Stimulated activated CD4-positive, alpha-beta T cell treated with anti-CD3 and anti-CD28 coated beads, Interleukin-4, amount 100 ng/mL, for 24 hours (primary cell): Measurements from ENCODE around the gene GRAPL.
"Not testable (repeated sequence)": the region's sequence is repeated elsewhere in the genome, so short reads cannot be mapped to it uniquely, and the experiment has no call there.

Experiments
- DNase-seq: peaks from one replicate; pipeline ENCODE4 v3.0.0-alpha.2; 2020

The GRAPL gene

DNA sequence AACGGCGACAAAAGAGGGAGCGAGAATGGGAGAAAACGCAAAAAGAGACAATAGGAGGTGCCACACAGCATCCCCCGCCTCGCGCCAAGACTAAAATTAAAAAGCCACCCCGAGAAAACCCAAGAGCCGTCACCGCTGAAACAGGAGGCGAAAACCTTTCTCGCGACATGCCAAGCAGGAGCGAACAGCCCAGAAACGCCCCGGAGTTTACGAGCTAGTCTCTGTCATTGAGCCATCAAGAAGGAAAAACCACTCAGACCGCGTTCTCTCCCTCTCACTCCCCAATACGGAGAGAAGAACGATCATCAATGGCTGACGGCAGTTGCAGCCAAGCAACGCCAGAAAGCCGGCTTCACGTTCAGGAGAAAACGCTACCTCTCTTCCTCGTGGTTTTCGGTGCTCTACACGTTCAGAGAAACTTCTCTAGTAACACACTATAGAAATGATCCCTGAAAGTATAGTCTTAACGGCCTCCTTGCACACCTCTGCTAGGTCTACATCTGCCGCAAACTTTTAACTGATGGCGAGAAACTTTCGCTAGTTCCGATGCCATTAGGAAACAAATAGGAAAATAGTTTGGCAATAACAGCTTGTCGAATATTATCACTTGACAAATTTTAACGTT is 62.5 kb downstream of the GRAPL start:
- DNase-seq: not testable (repeated sequence)

DNA sequence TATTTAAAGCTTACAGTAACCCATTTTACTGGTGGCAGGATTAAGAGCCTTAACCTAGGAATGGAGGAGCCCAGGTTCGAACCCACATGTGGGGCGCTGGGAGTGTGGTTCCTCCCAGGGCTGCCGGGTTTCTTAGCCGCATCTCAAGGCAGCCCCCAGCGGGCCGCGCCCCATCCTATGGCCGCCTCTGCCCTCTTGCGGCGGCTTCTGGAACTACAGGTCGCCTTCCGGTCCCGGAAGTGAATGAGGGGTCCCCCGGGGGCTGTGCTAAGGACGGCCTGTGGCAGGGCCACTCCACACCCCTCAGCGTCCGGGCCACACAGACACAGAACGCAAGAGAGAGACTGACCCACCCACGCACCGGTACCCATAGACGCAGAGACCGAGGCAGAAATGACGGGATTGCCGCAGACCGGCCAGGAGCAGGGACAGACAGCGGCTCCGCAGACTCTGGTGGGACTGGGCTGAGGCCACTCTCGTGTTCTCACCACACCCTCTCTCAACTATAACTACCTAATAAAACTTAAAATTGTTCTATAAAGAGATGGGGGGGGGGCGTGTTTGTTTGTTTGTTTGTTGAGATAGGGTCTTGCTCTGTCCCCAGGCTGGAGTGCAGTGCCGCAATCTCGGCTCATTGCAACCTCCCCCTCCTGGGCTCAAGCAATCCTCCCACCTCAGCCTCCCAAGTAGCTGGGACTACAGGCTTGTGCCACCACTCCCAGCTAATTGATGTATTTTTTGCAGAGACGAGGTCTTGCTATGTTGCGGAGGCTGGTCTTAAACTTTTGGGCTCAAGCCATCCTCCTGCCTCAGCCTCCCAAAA is 69.2 kb downstream of the GRAPL start:
- DNase-seq: not testable (repeated sequence)

DNA sequence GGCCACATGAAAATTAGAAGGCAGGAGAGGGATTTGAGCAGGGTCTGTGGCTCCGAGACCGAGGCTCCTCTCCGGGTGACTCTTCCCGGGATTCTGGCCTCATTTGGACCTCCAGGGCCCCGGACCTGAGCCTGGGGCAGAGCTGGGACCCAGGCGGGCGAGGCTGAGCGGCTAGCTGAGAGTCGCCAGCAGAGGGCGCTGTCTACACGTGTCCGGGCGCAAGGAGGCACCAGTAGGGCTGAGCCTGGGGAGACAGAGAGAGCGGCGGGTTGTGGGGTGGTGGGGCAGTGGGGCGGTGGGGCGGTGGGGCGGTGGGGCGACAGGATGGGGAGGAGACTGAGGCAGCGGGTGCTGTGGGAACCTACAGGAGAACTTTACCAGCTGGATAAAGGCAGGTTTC is 75.1 kb downstream of the GRAPL start:
- not testable (repeated sequence) for DNase-seq

DNA sequence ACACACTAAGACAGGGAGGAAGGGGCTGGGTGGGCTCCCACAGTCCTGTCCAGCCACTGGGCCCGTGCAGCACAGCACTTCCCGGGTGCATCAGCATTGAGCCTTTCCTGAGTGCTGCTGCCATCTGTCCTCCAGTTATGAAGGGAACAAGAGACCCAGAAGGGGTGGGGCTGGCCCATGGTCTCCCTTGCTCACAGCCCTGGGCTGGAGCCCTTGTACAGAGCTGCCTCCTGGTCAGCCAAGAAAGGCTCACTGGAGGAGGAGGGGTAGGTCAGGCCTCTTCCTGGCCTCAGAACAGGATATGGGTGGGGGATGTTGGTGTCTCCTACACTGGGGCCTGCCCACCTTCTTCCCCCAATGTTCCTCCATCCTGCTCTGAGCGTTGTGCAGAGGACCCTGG is 76.0 kb downstream of the GRAPL start:
- not testable (repeated sequence) for DNase-seq
